ENCODE data around the gene SF3A2.

GRCh38 chr19:2242092-2242537, 5.5 kb downstream of the SF3A2 start:
- TF ChIP-seq, protein P1, sequence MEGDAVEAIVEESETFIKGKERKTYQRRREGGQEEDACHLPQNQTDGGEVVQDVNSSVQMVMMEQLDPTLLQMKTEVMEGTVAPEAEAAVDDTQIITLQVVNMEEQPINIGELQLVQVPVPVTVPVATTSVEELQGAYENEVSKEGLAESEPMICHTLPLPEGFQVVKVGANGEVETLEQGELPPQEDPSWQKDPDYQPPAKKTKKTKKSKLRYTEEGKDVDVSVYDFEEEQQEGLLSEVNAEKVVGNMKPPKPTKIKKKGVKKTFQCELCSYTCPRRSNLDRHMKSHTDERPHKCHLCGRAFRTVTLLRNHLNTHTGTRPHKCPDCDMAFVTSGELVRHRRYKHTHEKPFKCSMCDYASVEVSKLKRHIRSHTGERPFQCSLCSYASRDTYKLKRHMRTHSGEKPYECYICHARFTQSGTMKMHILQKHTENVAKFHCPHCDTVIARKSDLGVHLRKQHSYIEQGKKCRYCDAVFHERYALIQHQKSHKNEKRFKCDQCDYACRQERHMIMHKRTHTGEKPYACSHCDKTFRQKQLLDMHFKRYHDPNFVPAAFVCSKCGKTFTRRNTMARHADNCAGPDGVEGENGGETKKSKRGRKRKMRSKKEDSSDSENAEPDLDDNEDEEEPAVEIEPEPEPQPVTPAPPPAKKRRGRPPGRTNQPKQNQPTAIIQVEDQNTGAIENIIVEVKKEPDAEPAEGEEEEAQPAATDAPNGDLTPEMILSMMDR (IDR thresholded peaks at IDR 0.05), result no peak
- TF ChIP-seq EP300 (IDR thresholded peaks at IDR 0.05) (no peak), POLR2A (IDR thresholded peaks at IDR 0.05) (no peak)
